GM19351 (cell line): Measurements from ENCODE around the gene GSN.
A peak's percentile ranks its signal among the peaks of the same experiment; 100 is the strongest.

Experiments
- ATAC-seq: cut with Tn5 transposase; IDR thresholded peaks from one replicate; pipeline ENCODE4 v1.9.1; 2021; ENCODE audit warnings: mild to moderate bottlenecking, moderate library complexity; ENCODE audit not compliant: unreplicated experiment

GSN gene

DNA sequence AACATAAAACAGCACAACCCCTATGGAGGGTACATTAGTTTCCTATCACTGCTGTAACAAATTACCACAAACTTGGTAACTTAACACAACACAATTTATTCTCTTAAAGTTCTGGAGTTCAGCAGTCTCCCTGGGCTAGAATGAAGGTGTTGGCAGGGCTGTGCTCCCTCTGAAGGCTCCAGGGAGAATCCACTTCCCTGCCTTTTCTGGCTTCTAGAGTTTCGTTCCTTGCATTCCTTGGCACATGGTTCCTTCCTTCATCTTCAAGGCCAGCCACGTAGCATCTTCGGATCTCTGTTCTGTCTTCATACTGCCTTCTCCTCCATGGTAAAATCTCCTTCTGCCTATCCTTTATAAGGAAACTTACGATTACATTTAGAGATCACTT, 25.0 kb upstream of the GSN start:
- no peak for ATAC-seq

- no peak for ATAC-seq
Measured at GRCh38 chr9:121246821-121247561, 21.0 kb upstream of the GSN start.

DNA sequence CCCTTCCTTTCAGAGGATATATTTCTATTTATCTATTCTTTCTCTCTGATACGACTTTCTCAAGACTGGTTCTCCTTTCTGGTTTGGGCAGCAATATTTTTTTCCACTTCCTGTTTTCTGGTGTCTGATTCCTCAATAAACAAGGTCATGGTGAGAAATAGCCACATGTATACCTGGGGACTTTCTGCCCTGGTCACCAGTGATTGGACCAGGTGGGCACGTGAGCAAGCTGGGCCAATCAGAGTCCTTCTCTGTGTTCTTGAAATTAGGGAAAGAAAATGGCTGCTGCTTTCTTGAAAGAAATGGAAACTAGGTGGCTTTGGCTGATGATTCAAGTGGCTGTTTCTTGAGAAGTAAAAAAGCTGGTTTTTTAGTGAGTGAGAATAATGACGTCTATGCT, 18.4 kb upstream of the GSN start:
- no peak for ATAC-seq

DNA sequence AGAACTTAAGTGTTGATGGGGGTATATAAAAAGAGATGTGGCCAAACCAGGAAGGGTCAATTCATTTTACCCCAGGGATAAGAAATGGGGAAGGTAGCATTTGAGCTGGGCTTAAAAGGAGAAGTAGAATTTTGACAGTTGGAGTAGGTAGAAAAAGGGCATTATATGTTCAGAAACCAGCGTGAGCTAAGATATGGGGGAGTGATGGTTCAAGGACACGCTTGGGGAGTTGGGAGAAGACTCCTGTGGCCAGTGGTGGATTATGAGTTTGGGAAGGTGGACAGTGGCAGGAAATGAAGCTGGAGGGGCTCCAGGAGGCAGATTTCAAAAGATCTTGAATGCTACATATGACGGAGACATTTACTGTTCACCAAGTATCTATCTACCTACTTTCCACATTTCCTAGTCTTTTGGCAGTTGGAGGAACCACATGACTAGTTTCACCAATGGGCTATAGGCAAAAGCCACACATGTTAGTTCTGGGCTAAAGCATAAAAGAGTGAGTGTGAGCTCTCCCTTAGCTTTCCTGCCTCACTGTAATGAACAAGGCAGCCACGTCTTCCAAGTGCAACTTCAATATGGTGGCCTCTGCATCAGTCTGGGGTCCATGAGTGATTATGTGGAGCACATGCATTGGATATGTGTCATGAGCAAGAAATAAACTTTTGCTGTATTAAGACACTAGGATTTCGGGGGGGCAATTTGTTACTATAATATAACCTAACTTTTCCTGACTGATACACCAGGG, 15.7 kb upstream of the GSN start:
- no peak for ATAC-seq

GRCh38 chr9:121253162-121253561, 14.8 kb upstream of the GSN start:
- ATAC-seq = no peak

GRCh38 chr9:121253821-121254501, 14.0 kb upstream of the GSN start:
- no peak for ATAC-seq

DNA sequence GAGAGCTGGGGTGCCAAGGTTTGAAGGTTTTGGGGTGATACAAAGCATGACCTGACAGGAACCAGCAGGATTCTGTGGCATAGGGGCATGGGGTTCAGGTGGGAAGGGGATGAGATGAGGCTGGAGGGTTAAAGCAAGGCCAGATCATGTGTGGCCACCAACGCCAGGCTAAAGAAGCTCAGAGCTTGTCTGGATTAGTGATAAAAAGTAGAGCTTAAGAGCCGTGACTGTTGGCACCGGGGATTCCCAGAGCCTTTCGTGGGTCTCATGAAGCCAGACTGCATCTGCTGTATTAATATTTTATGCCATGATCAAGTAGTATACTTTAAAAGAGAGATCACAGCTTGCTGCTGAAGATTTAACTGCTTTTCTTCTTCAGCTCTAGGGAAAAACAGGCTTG, 8.5 kb upstream of the GSN start:
- ATAC-seq = no peak

DNA sequence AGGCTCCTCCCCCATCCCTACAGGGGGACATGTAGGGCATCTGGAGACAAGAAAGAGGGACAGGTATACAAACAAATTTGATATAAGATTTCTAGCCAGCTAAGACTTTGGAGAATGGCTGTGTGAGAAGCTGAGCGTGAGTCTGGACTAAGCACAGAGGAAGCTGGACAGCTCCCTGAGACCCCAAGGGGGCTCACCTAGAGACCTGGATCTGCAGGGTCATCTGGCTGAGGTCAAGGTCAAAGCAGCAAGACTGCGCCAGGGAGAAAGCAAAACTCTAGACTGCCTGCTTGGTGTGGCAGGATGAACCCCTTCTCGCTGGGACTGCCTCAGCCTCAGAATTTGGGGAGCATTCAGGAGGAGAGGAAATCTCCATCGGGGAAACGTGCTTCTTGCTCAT, 8.0 kb upstream of the GSN start:
- ATAC-seq = no peak

GRCh38 chr9:121260457-121261106, 7.4 kb upstream of the GSN start:
- no peak for ATAC-seq

- ATAC-seq = no peak
Measured at GRCh38 chr9:121261107-121261460, 6.9 kb upstream of the GSN start.

DNA sequence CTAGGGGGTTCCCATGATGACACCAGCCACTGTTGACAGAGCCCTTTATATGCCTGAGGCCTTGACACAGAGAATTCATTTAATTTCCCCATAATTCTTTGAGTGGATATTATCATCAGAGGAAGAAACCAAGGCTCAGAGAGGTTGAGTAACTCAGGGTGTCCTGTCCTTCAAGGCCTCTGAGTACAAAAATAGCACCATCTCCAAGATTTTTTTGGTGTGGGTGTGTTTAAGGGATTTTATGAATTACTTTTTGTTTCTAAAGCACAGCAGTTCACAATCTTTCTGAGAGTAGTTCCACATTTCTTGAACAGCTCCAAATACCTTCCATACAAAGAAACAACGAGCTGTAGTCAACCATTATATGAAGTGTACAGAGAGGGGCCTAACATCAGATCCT, 6.2 kb upstream of the GSN start:
- ATAC-seq = no peak

DNA sequence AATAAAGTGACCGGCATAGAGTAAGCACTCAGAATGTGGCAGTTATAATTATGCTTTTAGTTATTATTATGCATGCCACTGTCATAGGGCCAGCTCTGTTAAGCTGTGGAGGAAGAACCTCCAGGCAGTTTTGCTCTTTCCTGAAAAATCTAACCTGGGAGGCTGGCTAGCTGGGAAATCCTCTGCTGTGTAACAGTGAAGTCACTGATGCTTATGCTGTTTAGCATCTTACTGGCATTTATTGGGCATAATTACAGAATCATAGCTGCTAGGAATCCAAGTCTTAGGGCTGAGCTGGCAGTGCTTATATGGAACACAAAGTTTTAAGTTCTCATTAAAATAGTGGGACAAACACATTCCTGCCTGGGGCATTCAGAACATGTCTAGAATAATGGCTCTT, 5.5 kb upstream of the GSN start:
- no peak for ATAC-seq

DNA sequence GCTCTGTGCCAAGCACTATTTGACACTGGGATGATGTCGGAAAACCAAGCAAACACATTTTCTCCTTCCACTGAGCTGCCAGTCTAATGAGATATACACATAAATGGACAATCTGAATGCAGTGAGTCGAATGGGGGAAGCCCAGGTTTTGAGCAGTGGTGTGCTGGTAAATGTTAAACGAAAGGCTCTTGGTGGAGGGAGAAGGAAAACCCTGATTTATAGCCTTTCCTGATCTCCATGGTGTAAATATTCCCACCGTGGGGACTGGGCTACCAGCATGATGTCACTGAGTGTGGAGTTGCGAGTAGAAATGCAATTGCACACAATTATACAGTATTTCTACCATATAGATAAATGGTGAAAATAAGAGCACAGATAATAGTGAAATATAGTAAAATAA, 5.0 kb upstream of the GSN start:
- no peak for ATAC-seq

DNA sequence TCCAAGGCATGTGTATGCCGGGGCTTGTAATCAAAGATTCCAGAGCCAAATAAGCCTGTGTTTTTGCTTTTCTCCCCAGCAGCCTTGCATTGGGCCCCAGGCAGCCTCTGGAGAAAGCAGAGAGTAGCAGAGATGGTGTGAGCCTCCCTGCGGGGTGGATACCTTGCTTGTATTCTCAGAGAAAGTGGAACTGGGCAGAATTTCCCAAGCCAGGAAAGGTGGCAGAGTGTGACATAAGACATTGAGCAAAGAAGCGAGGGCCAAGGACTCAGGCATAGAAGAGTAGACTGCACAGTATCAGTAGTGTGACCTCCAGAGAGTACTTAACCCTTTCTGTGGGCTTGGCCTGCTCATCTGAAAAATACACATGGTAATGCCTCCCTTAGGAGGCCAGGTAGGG, 1.6 kb upstream of the GSN start:
- ATAC-seq = no peak

- no peak for ATAC-seq
Measured at GRCh38 chr9:121266906-121267650, 884 bp upstream of the GSN start.

DNA sequence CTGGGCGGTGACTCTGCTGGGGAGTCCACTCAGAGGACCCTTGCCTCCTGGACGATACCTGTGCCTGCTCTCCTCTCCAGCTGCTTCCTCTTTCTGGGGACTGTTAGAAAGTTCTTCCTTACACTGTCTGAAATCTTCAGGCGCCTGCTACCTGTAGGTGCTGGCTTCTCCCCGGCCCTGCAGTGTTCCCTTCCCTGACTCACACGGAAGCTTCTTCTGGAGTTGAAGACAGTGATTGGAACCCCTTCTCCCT, 562 bp downstream of the GSN start:
- peak; percentile 40 for ATAC-seq

DNA sequence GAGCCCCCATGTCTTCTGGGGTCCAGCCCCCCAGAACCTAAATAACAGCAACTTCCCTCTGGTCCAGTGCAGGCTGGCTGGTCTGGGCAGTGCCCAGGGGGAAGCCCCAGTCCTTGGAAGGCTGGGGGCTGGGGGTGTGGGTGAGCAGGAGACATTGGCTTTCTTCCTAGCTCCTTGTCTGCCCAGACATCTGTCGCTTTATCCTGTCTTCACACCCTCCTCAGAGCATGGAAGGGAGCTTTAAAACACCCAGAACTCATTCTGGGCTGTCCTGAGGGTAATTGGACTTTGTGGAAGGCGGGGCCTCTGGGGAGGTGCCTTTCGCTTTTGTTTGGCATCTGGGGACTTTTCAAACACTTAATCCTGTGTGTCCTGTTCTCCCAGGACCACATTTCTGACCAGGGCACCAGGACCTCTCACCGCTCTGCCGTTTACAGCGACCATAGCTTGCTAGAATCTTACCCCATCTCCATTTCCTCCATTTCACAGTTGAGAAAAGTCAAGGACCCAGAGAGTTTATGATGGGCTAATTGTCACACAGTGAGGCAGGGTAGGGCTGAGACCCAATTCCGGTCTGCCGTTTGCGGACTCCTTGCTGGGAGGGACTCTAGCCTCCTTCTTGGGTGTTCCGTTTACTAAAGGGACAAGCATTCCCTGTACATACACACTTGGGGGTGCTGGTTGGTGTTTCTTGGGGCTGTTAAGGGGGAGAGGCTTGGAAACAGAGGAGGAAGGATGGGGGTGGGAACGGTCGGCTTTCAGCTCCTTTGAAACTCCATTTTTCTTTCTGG, 1.1 kb downstream of the GSN start:
- no peak for ATAC-seq

- ATAC-seq = no peak
Measured at GRCh38 chr9:121269642-121270254, 1.8 kb downstream of the GSN start.

- no peak for ATAC-seq
Measured at GRCh38 chr9:121271368-121272341, 3.7 kb downstream of the GSN start.
